HCT116 (cell line): ENCODE results near the gene PLD5. TPM values are rescaled to one million over a fixed set of nuclear protein-coding genes. Genes with fewer than 3 reads are reported as not detected.

Experiments
- ATAC-seq: fragments of 200-7000 bp; cut with Tn5 transposase; 2 replicates; pipeline ENCODE4 v1.9.1; 2020; ENCODE audit warnings: mild to moderate bottlenecking, moderate library complexity
- BruUV-seq: library from RNA; stranded (reverse); fragments of 400-500 nt; replicated peaks from 2 replicates; lab custom pipeline; 2021; lab: Mats Ljungman, UMichigan
- CTCF ChIA-PET: fragments of 300-600 bp; sonication (Branson Sonifier 250); formaldehyde crosslinking; loops from one replicate; lab custom pipeline; 2021; ENCODE audit warnings: antibody characterized with exemption; lab: Charles Lee
- POLR2A ChIA-PET: fragments of 300-600, 350-600 bp; sonication (Branson Sonifier 250); formaldehyde crosslinking; loops from one replicate; lab custom pipeline; 2021; ENCODE audit warnings: antibody characterized with exemption; lab: Charles Lee
- RAD21 ChIA-PET, 2 experiments: fragments of 300-600 bp; sonication (Branson Sonifier 250); formaldehyde crosslinking; loops; one replicate each; lab custom pipeline; 2023; ENCODE audit warnings: low total read pairs in 2 of 2; ENCODE audit not compliant: uncharacterized antibody in 2 of 2, unreplicated experiment in 2 of 2, low non-redundant PET in 1 of 2; lab: Charles Lee
- DNase-seq: peaks from one replicate; pipeline ENCODE4 v3.0.0-alpha.2; 2010; ENCODE audit warnings: low read depth, low spot score
- H2AFZ ChIP-seq: fragments of 200-600 bp; shearing (Covaris generic), sonication (generic); 2 replicates; pipeline ENCODE4 v1.6.1; 2017; ENCODE audit warnings: low read depth, mixed run types, mixed read lengths, antibody characterized with exemption, low read length; ENCODE audit not compliant: poor library complexity, severe bottlenecking
- H3K27ac ChIP-seq: 2 replicates; pipeline ENCODE4 v1.5.1; 2012; ENCODE audit warnings: low read depth, low read length
- H3K27me3 ChIP-seq: fragments of 200-600 bp; sonication (generic); 2 replicates; pipeline ENCODE4 v1.6.1; 2016; ENCODE audit warnings: mixed run types, low read length, mixed read lengths; ENCODE audit not compliant: insufficient read depth
- H3K36me3 ChIP-seq, 2 experiments: fragments of 200-500 bp in 1 of 2; fragments of 200-600 bp in 1 of 2; sonication (Bioruptor generic) in 1 of 2; sonication (generic) in 1 of 2; 2 replicates each; pipeline versions ENCODE4 v1.5.1 to v1.6.1; 2014 to 2016; ENCODE audit warnings: low read length in 2 of 2, inconsistent platforms in 1 of 2, mixed read lengths in 1 of 2, mixed run types in 1 of 2; ENCODE audit not compliant: insufficient read depth in 2 of 2, control insufficient read depth in 1 of 2
- H3K4me1 ChIP-seq, 2 experiments: fragments of 200-600 bp in 1 of 2; sonication (generic) in 1 of 2; 2 replicates each; pipeline versions ENCODE4 v1.5.1 to v1.6.1; 2012 to 2017; ENCODE audit warnings: low read length in 2 of 2, inconsistent platforms in 1 of 2, mild to moderate bottlenecking in 1 of 2, mixed read lengths in 1 of 2, mixed run types in 1 of 2, moderate library complexity in 1 of 2; ENCODE audit not compliant: insufficient read depth in 2 of 2, control insufficient read depth in 1 of 2
- H3K4me2 ChIP-seq: fragments of 200-600 bp; sonication (generic); 2 replicates; pipeline ENCODE4 v1.6.1; 2017; ENCODE audit warnings: mixed run types, low read length, mixed read lengths
- H3K4me3 ChIP-seq, 2 experiments: fragments of 200-600 bp in 1 of 2; sonication (generic) in 1 of 2; replicated peaks in 1 of 2; 2 replicates each; pipeline ENCODE4 v1.5.1; 2011 to 2016; ENCODE audit warnings: low read length in 2 of 2, control low read depth in 1 of 2, low read depth in 1 of 2, mild to moderate bottlenecking in 1 of 2, mixed read lengths in 1 of 2, mixed run types in 1 of 2
- H3K79me2 ChIP-seq: fragments of 200-600 bp; sonication (generic); 2 replicates; pipeline ENCODE4 v1.6.1; 2017; ENCODE audit warnings: mild to moderate bottlenecking, mixed run types, low read length, moderate library complexity, mixed read lengths; ENCODE audit not compliant: insufficient read depth
- H3K9ac ChIP-seq: fragments of 200-600 bp; sonication (generic); 2 replicates; pipeline ENCODE4 v1.6.1; 2016; ENCODE audit warnings: low read length, mixed read lengths
- H3K9me2 ChIP-seq: fragments of 200-600 bp; sonication (generic), shearing (Covaris generic); 2 replicates; pipeline ENCODE4 v1.6.1; 2017; ENCODE audit warnings: mixed run types, mild to moderate bottlenecking, moderate library complexity; ENCODE audit not compliant: insufficient read depth
- H3K9me3 ChIP-seq, 2 experiments: fragments of 200-500 bp in 1 of 2; fragments of 200-600 bp in 1 of 2; sonication (Bioruptor generic) in 1 of 2; sonication (generic) in 1 of 2; 2 replicates each; pipeline ENCODE4 v1.6.1; 2014 to 2017; ENCODE audit warnings: low read length in 2 of 2, mixed read lengths in 2 of 2, inconsistent platforms in 1 of 2, low read depth in 1 of 2, mild to moderate bottlenecking in 1 of 2, mixed run types in 1 of 2, moderate library complexity in 1 of 2; ENCODE audit not compliant: control insufficient read depth in 1 of 2, insufficient read depth in 1 of 2
- H4K20me1 ChIP-seq: fragments of 200-600 bp; sonication (generic), shearing (Covaris generic); 2 replicates; pipeline ENCODE4 v1.6.1; 2017; ENCODE audit warnings: mixed run types, mild to moderate bottlenecking, moderate library complexity; ENCODE audit not compliant: insufficient read depth
- ATF3 ChIP-seq: IDR thresholded peaks from 2 replicates; pipeline ENCODE4 v1.6.1; 2012
- CBX3 ChIP-seq: IDR thresholded peaks from 2 replicates; pipeline ENCODE4 v1.6.1; 2012; ENCODE audit warnings: low read depth
- CTCF ChIP-seq, 3 experiments: fragments of 200-600 bp in 1 of 3; sonication (generic) in 1 of 3; IDR thresholded peaks in 2 of 3; conservative IDR thresholded peaks in 1 of 3; 2 replicates each; pipeline ENCODE4 v1.5.1; 2012 to 2017; ENCODE audit warnings: low read depth in 2 of 3, low read length in 2 of 3, antibody characterized with exemption in 1 of 3, borderline replicate concordance in 1 of 3, control low read depth in 1 of 3, mild to moderate bottlenecking in 1 of 3, mixed read lengths in 1 of 3, mixed run types in 1 of 3, moderate library complexity in 1 of 3; ENCODE audit not compliant: insufficient read depth in 1 of 3
- EGR1 ChIP-seq: IDR thresholded peaks from 2 replicates; pipeline ENCODE4 v1.6.1; 2012; ENCODE audit warnings: low read depth
- ELF1 ChIP-seq: IDR thresholded peaks from 2 replicates; pipeline ENCODE4 v1.6.1; 2012; ENCODE audit warnings: low read depth, borderline replicate concordance
- EZH2 ChIP-seq: fragments of 200-600 bp; sonication (generic); IDR thresholded peaks from 2 replicates; pipeline ENCODE4 v1.6.1; 2017; ENCODE audit warnings: antibody characterized with exemption, mixed run types
- EZH2phosphoT487 ChIP-seq: fragments of 200-600 bp; IDR thresholded peaks from 2 replicates; pipeline ENCODE4 v1.6.1; 2018; ENCODE audit warnings: antibody characterized with exemption, borderline replicate concordance
- FOSL1 ChIP-seq: IDR thresholded peaks from 2 replicates; pipeline ENCODE4 v1.6.1; 2012; ENCODE audit warnings: low read depth
- POLR2A ChIP-seq: IDR thresholded peaks from 2 replicates; pipeline ENCODE4 v1.7.0; 2011; ENCODE audit warnings: borderline replicate concordance; ENCODE audit not compliant: insufficient read depth, insufficient read length; ENCODE audit errors: extremely low read depth
- POLR2AphosphoS5 ChIP-seq: IDR thresholded peaks from 2 replicates; pipeline ENCODE4 v1.6.1; 2011; ENCODE audit warnings: mild to moderate bottlenecking, low read depth, low read length, moderate library complexity
- RAD21 ChIP-seq: IDR thresholded peaks from 2 replicates; pipeline ENCODE4 v1.6.1; 2012; ENCODE audit warnings: low read depth, mild to moderate bottlenecking
- REST ChIP-seq: IDR thresholded peaks from 2 replicates; pipeline ENCODE4 v1.6.1; 2012; ENCODE audit warnings: low read depth
- SIN3A ChIP-seq: IDR thresholded peaks from 2 replicates; pipeline ENCODE4 v1.6.1; 2012; ENCODE audit warnings: low read depth
- SP1 ChIP-seq: IDR thresholded peaks from 2 replicates; pipeline ENCODE4 v1.6.1; 2012; ENCODE audit warnings: low read depth
- TCF7L2 ChIP-seq: IDR thresholded peaks from 2 replicates; pipeline ENCODE4 v1.7.0; 2011; ENCODE audit warnings: borderline replicate concordance, inconsistent platforms; ENCODE audit not compliant: insufficient read depth, insufficient read length; ENCODE audit errors: extremely low read depth
- YY1 ChIP-seq: IDR thresholded peaks from 2 replicates; pipeline ENCODE4 v1.6.1; 2011; ENCODE audit warnings: low read length, low read depth, moderate library complexity, mild to moderate bottlenecking; ENCODE audit not compliant: insufficient replicate concordance; ENCODE audit errors: extremely low read depth
- ZBTB33 ChIP-seq: IDR thresholded peaks from 2 replicates; pipeline ENCODE4 v1.6.1; 2011; ENCODE audit warnings: mild to moderate bottlenecking, low read length, moderate library complexity; ENCODE audit not compliant: insufficient replicate concordance; ENCODE audit errors: extremely low read depth
- ZNF274 ChIP-seq: fragments of 200-500 bp; sonication (Bioruptor generic); IDR thresholded peaks from 2 replicates; pipeline ENCODE4 v1.6.1; 2014; ENCODE audit warnings: mild to moderate bottlenecking, low read depth, low read length, inconsistent platforms
- intact Hi-C: fragments of 100-400 bp; cut with micrococcal nuclease; formaldehyde crosslinking; loops from 2 replicates; pipeline ENCODE4 v1.10.0; 2022
- total RNA-seq: library from RNA; stranded (reverse); gene quantifications from one replicate; pipeline ENCODE4 v1.2.1, GENCODE V29; 2021; ENCODE audit not compliant: unreplicated experiment
- TF ChIP-seq, protein P1 (sequence below): IDR thresholded peaks from 2 replicates; pipeline ENCODE4 v1.6.1; 2012

PLD5 gene
- total RNA-seq, 1 experiment from 2014 or later: not detected

GRCh38 chr1:242225767-242226573 lies 298.5 kb downstream of the PLD5 start:
- H2AFZ ChIP-seq: no peak overlapping the region
- H3K9me3 ChIP-seq: no peaks in the 10 kb centered on the region
- H3K36me3 ChIP-seq: no peaks in the 10 kb centered on the region
- H3K9me2 ChIP-seq: no peaks in the 10 kb centered on the region
- H3K27ac ChIP-seq: no peak overlapping the region
- no peak overlapping the region for H3K4me2 ChIP-seq
- no TSS peak for BruUV-seq
- H3K4me1 ChIP-seq: no peaks in the 10 kb centered on the region
- POLR2A ChIA-PET: no interaction called here
- no peak overlapping the region for H3K4me3 ChIP-seq
- no peak overlapping the region for H3K9ac ChIP-seq
- intact Hi-C loops: no loop called here
- no peaks in the 10 kb centered on the region for H3K79me2 ChIP-seq
- DNase-seq (no peak), ATAC-seq (no peak)
- RAD21 ChIA-PET: no interaction called here
- no peaks in the 10 kb centered on the region; the same call in 1 of the 2 replicates for H4K20me1 ChIP-seq
- H3K27me3 ChIP-seq: peaks cover 32% of the 10 kb centered on the region
- CTCF ChIA-PET: no interaction called here
- no peak for TF ChIP-seq YY1
- no peak for TF ChIP-seq CBX3
- TF ChIP-seq EZH2phosphoT487: no peak
- no peak for TF ChIP-seq ATF3
- no peak for TF ChIP-seq FOSL1
- no peak for TF ChIP-seq TCF7L2
- no peak for TF ChIP-seq POLR2A
- TF ChIP-seq SP1: no peak
- TF ChIP-seq, protein P1, sequence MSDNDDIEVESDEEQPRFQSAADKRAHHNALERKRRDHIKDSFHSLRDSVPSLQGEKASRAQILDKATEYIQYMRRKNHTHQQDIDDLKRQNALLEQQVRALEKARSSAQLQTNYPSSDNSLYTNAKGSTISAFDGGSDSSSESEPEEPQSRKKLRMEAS: no peak
- no peak for TF ChIP-seq SIN3A
- no peak for TF ChIP-seq REST
- TF ChIP-seq ELF1: no peak
- no peak for TF ChIP-seq POLR2AphosphoS5
- no peak for TF ChIP-seq RAD21
- TF ChIP-seq CTCF (IDR thresholded peaks at IDR 0.05 in 2 of 3, conservative IDR thresholded peaks at IDR 0.05 in 1 of 3; ENCODE audit: borderline replicate concordance in 1 of 3, insufficient read depth in 1 of 3, low read depth in 2 of 3, low read length in 2 of 3): no peak
- no peak for TF ChIP-seq EGR1
- TF ChIP-seq EZH2: no peak
- no peak for TF ChIP-seq ZBTB33
- no peak for TF ChIP-seq ZNF274
